HAP-1 (cell line): Measurements from ENCODE around the gene AGAP3.

Experiments
- DNase-seq, 2 experiments: peaks; one replicate each; pipeline ENCODE4 v3.0.0-alpha.2; 2016 to 2020; ENCODE audit warnings: low spot score in 2 of 2
- H3K27me3 ChIP-seq: fragments of 250-450 bp; sonication (Bioruptor Pico); 2 replicates; pipeline ENCODE4 v1.5.1; 2020; ENCODE audit warnings: low read depth, mild to moderate bottlenecking, moderate library complexity
- H3K36me3 ChIP-seq: fragments of 250-450 bp; sonication (Bioruptor Pico); replicated peaks from 2 replicates; pipeline ENCODE4 v1.5.1; 2020; ENCODE audit warnings: mild to moderate bottlenecking
- H3K4me1 ChIP-seq: fragments of 250-450 bp; sonication (Bioruptor Pico); 2 replicates; pipeline ENCODE4 v1.5.1; 2020; ENCODE audit warnings: mild to moderate bottlenecking
- H3K4me3 ChIP-seq: fragments of 250-450 bp; sonication (Bioruptor Pico); 2 replicates; pipeline ENCODE4 v1.5.1; 2020; ENCODE audit warnings: mild to moderate bottlenecking, moderate library complexity
- H3K9me3 ChIP-seq: fragments of 250-450 bp; sonication (Bioruptor Pico); 2 replicates; pipeline ENCODE4 v1.5.1; 2020; ENCODE audit warnings: mild to moderate bottlenecking, moderate library complexity
- in situ Hi-C: fragments of 300-500 bp; cut with MboI; formaldehyde crosslinking; loops from 3 replicates; pipeline ENCODE4 v1.14.3; 2020; ENCODE audit warnings: low sequenced_read_pairs, inconsistent platforms, mixed read lengths

Gene AGAP3

GRCh38 chr7:151174246-151175046 lies 88.2 kb downstream of the AGAP3 start:
- in situ Hi-C loops: no loop called here
- Histone ChIP-seq H3K36me3 (no peaks in the 10 kb centered on the region), H3K4me1 (no peaks in the 10 kb centered on the region), H3K4me3 (no peak overlapping the region), H3K9me3 (no peaks in the 10 kb centered on the region), H3K27me3 (peaks cover 8% of the 10 kb centered on the region)
- no peak for DNase-seq

GRCh38 chr7:151175047-151175792 lies 88.9 kb downstream of the AGAP3 start:
- Histone ChIP-seq H3K9me3 (no peaks in the 10 kb centered on the region), H3K4me3 (no peak overlapping the region), H3K36me3 (no peaks in the 10 kb centered on the region), H3K4me1 (no peaks in the 10 kb centered on the region), H3K27me3 (peaks cover 4% of the 10 kb centered on the region)
- DNase-seq: no peak
- in situ Hi-C loops: no loop called here

- Histone ChIP-seq H3K4me1 (no peaks in the 10 kb centered on the region), H3K36me3 (no peaks in the 10 kb centered on the region), H3K9me3 (no peaks in the 10 kb centered on the region), H3K4me3 (no peak overlapping the region), H3K27me3 (no peaks in the 10 kb centered on the region; the same call in none of the 2 replicates)
- DNase-seq: no peak
- in situ Hi-C loops: no loop called here
These were observed 89.6 kb downstream of the AGAP3 start for GRCh38 chr7:151175793-151176311.

- no peak for DNase-seq
- in situ Hi-C loops: no loop called here
- Histone ChIP-seq H3K36me3 (no peaks in the 10 kb centered on the region), H3K27me3 (no peaks in the 10 kb centered on the region; the same call in none of the 2 replicates), H3K4me3 (no peak overlapping the region), H3K9me3 (no peaks in the 10 kb centered on the region), H3K4me1 (no peaks in the 10 kb centered on the region)
These were observed 90.1 kb downstream of the AGAP3 start for GRCh38 chr7:151176401-151176800.

GRCh38 chr7:151177310-151177709 lies 91.0 kb downstream of the AGAP3 start:
- Histone ChIP-seq H3K27me3 (peaks cover 3% of the 10 kb centered on the region; the same call in 1 of the 2 replicates), H3K4me3 (no peak overlapping the region), H3K4me1 (no peaks in the 10 kb centered on the region), H3K9me3 (no peaks in the 10 kb centered on the region), H3K36me3 (no peaks in the 10 kb centered on the region)
- DNase-seq: no peak
- in situ Hi-C loops: no loop called here

- Histone ChIP-seq H3K27me3 (peaks cover 3% of the 10 kb centered on the region; the same call in 1 of the 2 replicates), H3K36me3 (no peaks in the 10 kb centered on the region), H3K4me1 (no peaks in the 10 kb centered on the region), H3K4me3 (no peak overlapping the region), H3K9me3 (no peaks in the 10 kb centered on the region)
- no peak for DNase-seq
- in situ Hi-C loops: no loop called here
These were observed 92.0 kb downstream of the AGAP3 start for GRCh38 chr7:151178236-151178635.

GRCh38 chr7:151178831-151179230 lies 92.6 kb downstream of the AGAP3 start:
- no peaks in the 10 kb centered on the region for H3K4me1 ChIP-seq
- peaks cover 3% of the 10 kb centered on the region; the same call in 1 of the 2 replicates for H3K27me3 ChIP-seq
- H3K4me3 ChIP-seq: no peak overlapping the region
- DNase-seq: no peak
- H3K36me3 ChIP-seq: no peaks in the 10 kb centered on the region
- in situ Hi-C loops: no loop called here
- no peaks in the 10 kb centered on the region for H3K9me3 ChIP-seq

GRCh38 chr7:151179287-151179860 lies 93.1 kb downstream of the AGAP3 start:
- H3K36me3 ChIP-seq: no peaks in the 10 kb centered on the region
- H3K4me3 ChIP-seq: no peak overlapping the region
- peaks cover 3% of the 10 kb centered on the region; the same call in 1 of the 2 replicates for H3K27me3 ChIP-seq
- no peak for DNase-seq
- H3K4me1 ChIP-seq: no peaks in the 10 kb centered on the region
- in situ Hi-C loops: no loop called here
- no peaks in the 10 kb centered on the region for H3K9me3 ChIP-seq

GRCh38 chr7:151179946-151180345 lies 93.7 kb downstream of the AGAP3 start:
- in situ Hi-C loops: no loop called here
- peaks cover 3% of the 10 kb centered on the region; the same call in 1 of the 2 replicates for H3K27me3 ChIP-seq

GRCh38 chr7:151181011-151181431 lies 94.7 kb downstream of the AGAP3 start:
- no peaks in the 10 kb centered on the region for H3K4me1 ChIP-seq
- H3K4me3 ChIP-seq: no peak overlapping the region
- H3K27me3 ChIP-seq: peaks cover 3% of the 10 kb centered on the region; the same call in 1 of the 2 replicates
- H3K9me3 ChIP-seq: no peaks in the 10 kb centered on the region
- no peaks in the 10 kb centered on the region for H3K36me3 ChIP-seq
- DNase-seq: no peak
- in situ Hi-C loops: no loop called here

More at GRCh38 chr7:151179946-151180345, 93.7 kb downstream of the AGAP3 start:
- no peaks in the 10 kb centered on the region for H3K36me3 ChIP-seq
- H3K4me3 ChIP-seq: no peak overlapping the region
- DNase-seq: no peak
- H3K9me3 ChIP-seq: no peaks in the 10 kb centered on the region
- H3K4me1 ChIP-seq: no peaks in the 10 kb centered on the region

GRCh38 chr7:151185762-151186639 lies 99.7 kb downstream of the AGAP3 start:
- no peak for DNase-seq
- Histone ChIP-seq H3K36me3 (no peaks in the 10 kb centered on the region), H3K27me3 (peaks cover 28% of the 10 kb centered on the region), H3K4me3 (no peak overlapping the region), H3K9me3 (no peaks in the 10 kb centered on the region), H3K4me1 (no peaks in the 10 kb centered on the region)
- in situ Hi-C loops: no loop called here

GRCh38 chr7:151186640-151187408 lies 100.5 kb downstream of the AGAP3 start, which contains the start of gene ASB10:
Gene ASB10, minus strand, starts transcription at chr7:151187250. Its CDS starts 120 bp downstream, at chr7:151187130.
- H3K9me3 ChIP-seq: no peaks in the 10 kb centered on the region
- H3K27me3 ChIP-seq: peaks cover 34% of the 10 kb centered on the region
- no peak for DNase-seq
- no peak within 1 kb of the TSS for H3K4me3 ChIP-seq
- H3K4me1 ChIP-seq: no peaks in the 10 kb centered on the region
- in situ Hi-C loops: no loop called here
- H3K36me3 ChIP-seq: no peaks in the 10 kb centered on the region
